Measurements from ENCODE around the gene ZGLP1. TPM values are rescaled to one million over a fixed set of nuclear protein-coding genes. Genes with fewer than 3 reads are reported as not detected.

ZGLP1 gene
- total and polyA plus RNA-seq, 2 of the 13 experiments (the other 11 are each of a cell fraction or from before 2014, with no cell fraction given) = 2.4 to 3.0 TPM

- in situ Hi-C loops (cut with HindIII; ENCODE audit: extremely low pct_ligation_motif_present, low pct_unique_long_range_greater_than_20kb) = no loop called here
- peak overlapping the region in 1 of 3 experiments; percentile 32; a peak in 1 of 6 replicates for H3K4me3 ChIP-seq (replicated peaks in 1 of 3; ENCODE audit: insufficient read depth in 1 of 3, low read depth in 2 of 3, low read length in 3 of 3)
- 44% methylated on average over 5 of the region's 6 CpGs for WGBS (ENCODE audit: low lambda C conversion rate)
- TF ChIP-seq TAF15 (IDR thresholded peaks at IDR 0.05; ENCODE audit: low read depth, low read length, poor library complexity, severe bottlenecking) (no peak), FOXK1 (CRISPR knock-in tag; IDR thresholded peaks at IDR 0.05; ENCODE audit: borderline replicate concordance, low read depth) (no peak), ZKSCAN8 (CRISPR knock-in tag; IDR thresholded peaks at IDR 0.05; ENCODE audit: borderline replicate concordance) (no peak)
- ChIA-PET CTCF (ENCODE audit: low intra/inter-chr PET ratio, low total read pairs) (interaction anchor here (3.6 kb wide), 1 partner anchor 121 kb away, joined by 47 read pairs; no protein-coding TSS in a partner anchor), POLR2A (interaction anchor here (0.6 to 4.4 kb wide), 2 partner anchors 9 to 66 kb away, joined by 3 to 71 read pairs; partner anchors contain the start of gene RAVER1)
- H4K20me1 ChIP-seq (ENCODE audit: insufficient read depth, low read length) = no peaks in the 10 kb centered on the region
- FAIRE-seq = no peak
- no peak overlapping the region for H3K27ac ChIP-seq (ENCODE audit: extremely low read length, insufficient read depth, low read length)
- 0 out of 5 replicates have a peak, but pooled peaks cover 0 to 4% of the 10 kb centered on the region in 2 experiments for H3K36me3 ChIP-seq (replicated peaks in 1 of 2; ENCODE audit: control insufficient read depth in 1 of 2, insufficient read depth in 2 of 2, low read length in 2 of 2)
- peaks cover 25% of the 10 kb centered on the region for H3K79me2 ChIP-seq (ENCODE audit: insufficient read depth, low read length)
- H3K4me2 ChIP-seq (ENCODE audit: low read depth, low read length) = peak overlapping the region; percentile 87; the same call in 1 of the 2 replicates
- no peak for ATAC-seq
- peaks cover 59% of the 10 kb centered on the region for H3K4me1 ChIP-seq (ENCODE audit: insufficient read depth, low read length)
- H3K27me3 ChIP-seq (ENCODE audit: control insufficient read depth in 1 of 2, insufficient read depth in 2 of 2, low read length in 2 of 2) = no peaks in the 10 kb centered on the region
- no TSS peak for BruUV-seq (replicated peaks)
- no peak overlapping the region for H3K9ac ChIP-seq (ENCODE audit: insufficient read depth, low read depth, low read length)
- no peaks in the 10 kb centered on the region for H3K9me3 ChIP-seq (ENCODE audit: low read length)
- no peak overlapping the region for H2AFZ ChIP-seq (ENCODE audit: low read length)
- DNase-seq (ENCODE audit: low spot score) = no peak
- intact Hi-C loops (cut with micrococcal nuclease; ENCODE audit: unreplicated experiment) = loop anchor here (2.0 kb wide), 2 partner anchors 67 to 121 kb away; no protein-coding TSS in a partner anchor
Measured at GRCh38 chr19:10268071-10268470, 41.5 kb downstream of the ZGLP1 start.

GRCh38 chr19:10266706-10267105 is 42.9 kb downstream of the ZGLP1 start:
- WGBS (ENCODE audit: low lambda C conversion rate) = 59% methylated on average over 7 of the region's 7 CpGs
- POLR2A ChIA-PET = no interaction called here
- TF ChIP-seq, protein P1, sequence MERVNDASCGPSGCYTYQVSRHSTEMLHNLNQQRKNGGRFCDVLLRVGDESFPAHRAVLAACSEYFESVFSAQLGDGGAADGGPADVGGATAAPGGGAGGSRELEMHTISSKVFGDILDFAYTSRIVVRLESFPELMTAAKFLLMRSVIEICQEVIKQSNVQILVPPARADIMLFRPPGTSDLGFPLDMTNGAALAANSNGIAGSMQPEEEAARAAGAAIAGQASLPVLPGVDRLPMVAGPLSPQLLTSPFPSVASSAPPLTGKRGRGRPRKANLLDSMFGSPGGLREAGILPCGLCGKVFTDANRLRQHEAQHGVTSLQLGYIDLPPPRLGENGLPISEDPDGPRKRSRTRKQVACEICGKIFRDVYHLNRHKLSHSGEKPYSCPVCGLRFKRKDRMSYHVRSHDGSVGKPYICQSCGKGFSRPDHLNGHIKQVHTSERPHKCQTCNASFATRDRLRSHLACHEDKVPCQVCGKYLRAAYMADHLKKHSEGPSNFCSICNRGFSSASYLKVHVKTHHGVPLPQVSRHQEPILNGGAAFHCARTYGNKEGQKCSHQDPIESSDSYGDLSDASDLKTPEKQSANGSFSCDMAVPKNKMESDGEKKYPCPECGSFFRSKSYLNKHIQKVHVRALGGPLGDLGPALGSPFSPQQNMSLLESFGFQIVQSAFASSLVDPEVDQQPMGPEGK (CRISPR knock-in tag; IDR thresholded peaks at IDR 0.05) = no peak
- TF ChIP-seq SRF (IDR thresholded peaks at IDR 0.05; ENCODE audit: low read depth, low read length) (no peak), ZNF207 (IDR thresholded peaks at IDR 0.05; ENCODE audit: borderline replicate concordance) (no peak), TRIM24 (CRISPR knock-in tag; IDR thresholded peaks at IDR 0.05) (no peak), ZNF326 (CRISPR knock-in tag; IDR thresholded peaks at IDR 0.05; ENCODE audit: borderline replicate concordance) (no peak), RBFOX2 (IDR thresholded peaks at IDR 0.05; ENCODE audit: low read depth, low read length) (no peak), ARNTL (CRISPR knock-in tag; IDR thresholded peaks at IDR 0.05) (no peak), TFE3 (CRISPR knock-in tag; IDR thresholded peaks at IDR 0.05) (no peak), POLR2A (IDR thresholded peaks at IDR 0.05; ENCODE audit: insufficient read depth in 1 of 2, low read depth in 2 of 2, low read length in 2 of 2) (no peak), JUND (CRISPR knock-in tag; IDR thresholded peaks at IDR 0.05) (no peak)
- TF ChIP-seq, protein P2, sequence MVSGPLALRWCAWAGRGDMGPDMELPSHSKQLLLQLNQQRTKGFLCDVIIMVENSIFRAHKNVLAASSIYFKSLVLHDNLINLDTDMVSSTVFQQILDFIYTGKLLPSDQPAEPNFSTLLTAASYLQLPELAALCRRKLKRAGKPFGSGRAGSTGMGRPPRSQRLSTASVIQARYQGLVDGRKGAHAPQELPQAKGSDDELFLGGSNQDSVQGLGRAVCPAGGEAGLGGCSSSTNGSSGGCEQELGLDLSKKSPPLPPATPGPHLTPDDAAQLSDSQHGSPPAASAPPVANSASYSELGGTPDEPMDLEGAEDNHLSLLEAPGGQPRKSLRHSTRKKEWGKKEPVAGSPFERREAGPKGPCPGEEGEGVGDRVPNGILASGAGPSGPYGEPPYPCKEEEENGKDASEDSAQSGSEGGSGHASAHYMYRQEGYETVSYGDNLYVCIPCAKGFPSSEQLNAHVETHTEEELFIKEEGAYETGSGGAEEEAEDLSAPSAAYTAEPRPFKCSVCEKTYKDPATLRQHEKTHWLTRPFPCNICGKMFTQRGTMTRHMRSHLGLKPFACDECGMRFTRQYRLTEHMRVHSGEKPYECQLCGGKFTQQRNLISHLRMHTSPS (CRISPR knock-in tag; IDR thresholded peaks at IDR 0.05; ENCODE audit: low read depth) = no peak

More at GRCh38 chr19:10266706-10267105, 42.9 kb downstream of the ZGLP1 start:
- Histone ChIP-seq H2AFZ (ENCODE audit: low read length) (no peak overlapping the region), H3K9me3 (ENCODE audit: low read length) (no peaks in the 10 kb centered on the region), H3K4me2 (ENCODE audit: low read depth, low read length) (no peak overlapping the region), H3K4me1 (ENCODE audit: insufficient read depth, low read length) (peaks cover 48% of the 10 kb centered on the region), H3K79me2 (ENCODE audit: insufficient read depth, low read length) (peaks cover 13% of the 10 kb centered on the region), H3K27me3 (ENCODE audit: control insufficient read depth in 1 of 2, insufficient read depth in 2 of 2, low read length in 2 of 2) (no peaks in the 10 kb centered on the region), H3K9ac (ENCODE audit: insufficient read depth, low read depth, low read length) (no peak overlapping the region), H3K36me3 (replicated peaks in 1 of 2; ENCODE audit: control insufficient read depth in 1 of 2, insufficient read depth in 2 of 2, low read length in 2 of 2) (no peaks in the 10 kb centered on the region), H4K20me1 (ENCODE audit: insufficient read depth, low read length) (no peaks in the 10 kb centered on the region), H3K4me3 (replicated peaks in 1 of 3; ENCODE audit: insufficient read depth in 1 of 3, low read depth in 2 of 3, low read length in 3 of 3) (no peak overlapping the region), H3K27ac (ENCODE audit: extremely low read length, insufficient read depth, low read length) (no peak overlapping the region)
- DNase-seq (ENCODE audit: low spot score) (no peak), ATAC-seq (no peak), FAIRE-seq (no peak)
- BruUV-seq (replicated peaks) = no TSS peak
- intact Hi-C loops (cut with micrococcal nuclease; ENCODE audit: unreplicated experiment) = no loop called here
- CTCF ChIA-PET (ENCODE audit: low intra/inter-chr PET ratio, low total read pairs) = no interaction called here
- in situ Hi-C loops (cut with HindIII; ENCODE audit: extremely low pct_ligation_motif_present, low pct_unique_long_range_greater_than_20kb) = no loop called here

Data from HepG2 (cell line).